GM12875 (cell line): ENCODE measurements around the gene LELP1.

Experiments
- H3K4me3 ChIP-seq: one replicate; pipeline ENCODE4 v1.5.1; 2011; ENCODE audit warnings: low read depth, low read length, control low read depth
- CTCF ChIP-seq: IDR thresholded peaks from 2 replicates; pipeline ENCODE4 v1.5.1; 2011; ENCODE audit warnings: low read depth, mild to moderate bottlenecking, control low read depth, inconsistent platforms, low read length, moderate library complexity, borderline replicate concordance; ENCODE audit not compliant: insufficient read depth

LELP1 gene

GRCh38 chr1:153251562-153251961, 48.3 kb downstream of the LELP1 start:
- no peak overlapping the region for H3K4me3 ChIP-seq
- TF ChIP-seq CTCF = no peak

GRCh38 chr1:153251988-153252387, 48.8 kb downstream of the LELP1 start:
- TF ChIP-seq CTCF = no peak
- no peak overlapping the region for H3K4me3 ChIP-seq

GRCh38 chr1:153253076-153253475, 49.8 kb downstream of the LELP1 start:
- H3K4me3 ChIP-seq = no peak overlapping the region

GRCh38 chr1:153253693-153254092, 50.5 kb downstream of the LELP1 start:
- TF ChIP-seq CTCF = no peak
- no peak overlapping the region for H3K4me3 ChIP-seq

More at GRCh38 chr1:153253076-153253475, 49.8 kb downstream of the LELP1 start:
- TF ChIP-seq CTCF = no peak
